Endodermal cell (in vitro differentiated cells): ENCODE measurements around the gene WBP11. TPM values are rescaled to one million over a fixed set of nuclear protein-coding genes. Genes with fewer than 3 reads are reported as not detected.

ENCODE experiments used
- DNase-seq: peaks from one replicate; pipeline ENCODE4 v3.0.0-alpha.2; 2017
- H3K27ac ChIP-seq: 2 replicates; pipeline ENCODE4 v1.5.1; 2013; ENCODE audit warnings: mild to moderate bottlenecking, low read depth, low read length, moderate library complexity
- H3K27me3 ChIP-seq: 2 replicates; pipeline ENCODE4 v1.6.1; 2013; ENCODE audit warnings: mild to moderate bottlenecking, low read length, moderate library complexity; ENCODE audit not compliant: insufficient read depth, control insufficient read depth, poor library complexity, severe bottlenecking
- H3K36me3 ChIP-seq: 2 replicates; pipeline ENCODE4 v1.7.0; 2013; ENCODE audit warnings: mild to moderate bottlenecking, low read length, moderate library complexity; ENCODE audit not compliant: control insufficient read depth, insufficient read depth
- H3K4me1 ChIP-seq: one replicate; pipeline ENCODE4 v1.7.0; 2013; ENCODE audit warnings: low read length; ENCODE audit not compliant: control insufficient read depth, insufficient read depth
- H3K4me3 ChIP-seq: 2 replicates; pipeline ENCODE4 v1.5.1; 2013; ENCODE audit warnings: mild to moderate bottlenecking, low read length, moderate library complexity
- H3K9ac ChIP-seq: 2 replicates; pipeline ENCODE4 v1.6.1; 2013; ENCODE audit warnings: mild to moderate bottlenecking, low read length, moderate library complexity; ENCODE audit not compliant: poor library complexity, severe bottlenecking; ENCODE audit errors: extremely low read depth
- H3K9me3 ChIP-seq: 2 replicates; pipeline ENCODE4 v1.6.1; 2013; ENCODE audit warnings: mild to moderate bottlenecking, low read length, moderate library complexity; ENCODE audit not compliant: control insufficient read depth
- H3K27ac Mint-ChIP-seq: 2 replicates; pipeline ENCODE4 v1.8.0; 2020; ENCODE audit warnings: mixed read lengths
- H3K27me3 Mint-ChIP-seq: 2 replicates; pipeline ENCODE4 v1.8.0; 2021; ENCODE audit warnings: mild to moderate bottlenecking, mixed read lengths; ENCODE audit not compliant: insufficient read depth
- H3K36me3 Mint-ChIP-seq: 2 replicates; pipeline ENCODE4 v1.8.0; 2020; ENCODE audit warnings: low read depth, mixed read lengths
- H3K4me1 Mint-ChIP-seq: 2 replicates; pipeline ENCODE4 v1.8.0; 2020; ENCODE audit warnings: mixed read lengths
- H3K4me3 Mint-ChIP-seq: 2 replicates; pipeline ENCODE4 v1.8.0; 2020; ENCODE audit warnings: mild to moderate bottlenecking, moderate library complexity, mixed read lengths
- H3K9me3 Mint-ChIP-seq: 2 replicates; pipeline ENCODE4 v1.8.0; 2020; ENCODE audit warnings: mild to moderate bottlenecking, mixed read lengths
- WGBS, 2 experiments: methylation state at CpG; one replicate each; pipeline versions ENCODE4 v1.1.5 to v1.1.7; 2013; ENCODE audit warnings: missing lambda C conversion rate in 2 of 2, mixed read lengths in 1 of 2; ENCODE audit not compliant: insufficient coverage in 1 of 2, insufficient read length in 1 of 2; 5-methylcytosine and 5-hydroxymethylcytosine counted together
- total RNA-seq, 2 donors: library from RNA; stranded (reverse); fragmentation: NEBNext Ultra II Directional in 1 of 2; extraction: Animal tissue kit (Norgen Biotek cat#: 25700) in 1 of 2; gene quantifications; 2 replicates in 1 of 2; 3 replicates in 1 of 2; pipeline ENCODE4 v1.2.1, GENCODE V29; 2021
- TF ChIP-seq, protein P1 (sequence below): fragments of 200-600 bp; sonication (generic); conservative IDR thresholded peaks from 2 replicates; pipeline ENCODE4 v1.5.0; 2021; ENCODE audit warnings: antibody characterized with exemption, mild to moderate bottlenecking

WBP11 gene
- total RNA-seq, 2 donors from 2014 or later = 97.4 to 150 TPM

GRCh38 chr12:14777271-14777670 lies 26.0 kb downstream of the WBP11 start:
- Histone ChIP-seq H3K27me3 (no peaks in the 10 kb centered on the region), H3K4me3 (no peak overlapping the region), H3K36me3 (no peaks in the 10 kb centered on the region), H3K9ac (no peak overlapping the region), H3K27ac (no peak overlapping the region), H3K4me1 (no peaks in the 10 kb centered on the region), H3K9me3 (no peaks in the 10 kb centered on the region)
- no peak overlapping the region for H3K27ac Mint-ChIP-seq
- H3K4me1 Mint-ChIP-seq = peaks cover 30% of the 10 kb centered on the region
- H3K36me3 Mint-ChIP-seq = no peaks in the 10 kb centered on the region
- DNase-seq = peak; percentile 51
- no peak overlapping the region for H3K4me3 Mint-ChIP-seq
- TF ChIP-seq, protein P1, sequence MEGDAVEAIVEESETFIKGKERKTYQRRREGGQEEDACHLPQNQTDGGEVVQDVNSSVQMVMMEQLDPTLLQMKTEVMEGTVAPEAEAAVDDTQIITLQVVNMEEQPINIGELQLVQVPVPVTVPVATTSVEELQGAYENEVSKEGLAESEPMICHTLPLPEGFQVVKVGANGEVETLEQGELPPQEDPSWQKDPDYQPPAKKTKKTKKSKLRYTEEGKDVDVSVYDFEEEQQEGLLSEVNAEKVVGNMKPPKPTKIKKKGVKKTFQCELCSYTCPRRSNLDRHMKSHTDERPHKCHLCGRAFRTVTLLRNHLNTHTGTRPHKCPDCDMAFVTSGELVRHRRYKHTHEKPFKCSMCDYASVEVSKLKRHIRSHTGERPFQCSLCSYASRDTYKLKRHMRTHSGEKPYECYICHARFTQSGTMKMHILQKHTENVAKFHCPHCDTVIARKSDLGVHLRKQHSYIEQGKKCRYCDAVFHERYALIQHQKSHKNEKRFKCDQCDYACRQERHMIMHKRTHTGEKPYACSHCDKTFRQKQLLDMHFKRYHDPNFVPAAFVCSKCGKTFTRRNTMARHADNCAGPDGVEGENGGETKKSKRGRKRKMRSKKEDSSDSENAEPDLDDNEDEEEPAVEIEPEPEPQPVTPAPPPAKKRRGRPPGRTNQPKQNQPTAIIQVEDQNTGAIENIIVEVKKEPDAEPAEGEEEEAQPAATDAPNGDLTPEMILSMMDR = no peak
- no peaks in the 10 kb centered on the region for H3K27me3 Mint-ChIP-seq
- H3K9me3 Mint-ChIP-seq = no peaks in the 10 kb centered on the region
- 38 to 88% methylated on average over 3 of the region's 3 CpGs for WGBS, 2 experiments

GRCh38 chr12:14776236-14776961 lies 26.9 kb downstream of the WBP11 start:
- 93 to 96% methylated on average over 5 of the region's 5 CpGs for WGBS, 2 experiments
- peak overlapping the region; percentile 93 for H3K4me3 Mint-ChIP-seq
- H3K27me3 Mint-ChIP-seq = no peaks in the 10 kb centered on the region
- H3K27ac Mint-ChIP-seq = no peak overlapping the region
- no peaks in the 10 kb centered on the region for H3K4me1 ChIP-seq
- H3K36me3 Mint-ChIP-seq = no peaks in the 10 kb centered on the region
- no peak overlapping the region for H3K4me3 ChIP-seq
- no peak overlapping the region for H3K9ac ChIP-seq
- H3K4me1 Mint-ChIP-seq = peaks cover 38% of the 10 kb centered on the region
- no peak for DNase-seq
- H3K9me3 ChIP-seq = no peaks in the 10 kb centered on the region
- H3K27me3 ChIP-seq = no peaks in the 10 kb centered on the region
- TF ChIP-seq, protein P1 = peak; percentile 58
- H3K9me3 Mint-ChIP-seq = no peaks in the 10 kb centered on the region
- H3K27ac ChIP-seq = no peak overlapping the region
- no peaks in the 10 kb centered on the region for H3K36me3 ChIP-seq

DNA sequence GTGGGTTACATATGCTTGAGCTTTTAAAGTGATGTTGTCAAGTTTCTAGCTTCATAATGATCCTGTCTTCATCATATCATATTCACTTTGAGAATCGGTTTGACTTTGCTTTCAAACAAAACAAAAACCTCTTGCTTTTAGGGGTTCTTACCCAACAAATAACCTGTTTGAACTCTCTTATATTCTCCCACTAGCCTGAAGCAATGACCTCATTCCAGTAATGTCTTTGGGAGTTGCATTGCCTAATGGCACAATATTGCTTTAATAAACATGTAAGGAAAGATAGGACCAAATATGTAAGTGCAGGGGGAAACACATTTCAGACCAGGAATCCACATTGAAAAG lies 27.7 kb downstream of the WBP11 start:
- Mint-ChIP-seq H3K36me3 (no peaks in the 10 kb centered on the region), H3K9me3 (no peaks in the 10 kb centered on the region), H3K4me3 (peak overlapping the region; percentile 93), H3K27ac (no peak overlapping the region), H3K4me1 (peaks cover 38% of the 10 kb centered on the region), H3K27me3 (no peaks in the 10 kb centered on the region)
- no peaks in the 10 kb centered on the region for H3K9me3 ChIP-seq
- H3K4me3 ChIP-seq = peak overlapping the region; percentile 85
- H3K9ac ChIP-seq = no peak overlapping the region
- H3K4me1 ChIP-seq = no peaks in the 10 kb centered on the region
- WGBS, 2 experiments = 57% methylated on average over 1 of the region's 1 CpG; no CpG with 5 or more reads in 1 of the 2 experiments
- no peak for DNase-seq
- no peaks in the 10 kb centered on the region for H3K36me3 ChIP-seq
- no peak overlapping the region for H3K27ac ChIP-seq
- H3K27me3 ChIP-seq = no peaks in the 10 kb centered on the region
- TF ChIP-seq, protein P1 = no peak
